ENCODE measurements around the gene EXOSC7.

DNA sequence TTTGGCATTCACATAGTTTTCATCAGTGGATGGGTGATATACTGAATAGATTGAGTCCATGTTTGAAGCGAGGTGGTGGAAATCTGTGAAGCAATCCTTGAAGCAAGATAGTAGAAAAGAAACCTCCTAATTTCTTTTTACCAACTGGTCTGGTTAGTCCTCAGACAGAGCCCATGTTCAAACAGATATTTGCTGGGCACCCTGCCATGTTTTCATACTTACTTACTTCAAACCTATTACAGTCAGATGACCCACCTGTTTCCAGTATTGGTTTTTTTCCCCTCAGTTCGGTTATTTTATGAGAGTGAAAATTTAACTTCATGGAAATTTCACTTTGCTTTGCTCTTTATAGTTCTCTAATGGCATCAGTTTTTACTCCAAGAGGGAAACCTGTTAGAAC is 23.7 kb downstream of the EXOSC7 start:
- TF ChIP-seq, protein P1, sequence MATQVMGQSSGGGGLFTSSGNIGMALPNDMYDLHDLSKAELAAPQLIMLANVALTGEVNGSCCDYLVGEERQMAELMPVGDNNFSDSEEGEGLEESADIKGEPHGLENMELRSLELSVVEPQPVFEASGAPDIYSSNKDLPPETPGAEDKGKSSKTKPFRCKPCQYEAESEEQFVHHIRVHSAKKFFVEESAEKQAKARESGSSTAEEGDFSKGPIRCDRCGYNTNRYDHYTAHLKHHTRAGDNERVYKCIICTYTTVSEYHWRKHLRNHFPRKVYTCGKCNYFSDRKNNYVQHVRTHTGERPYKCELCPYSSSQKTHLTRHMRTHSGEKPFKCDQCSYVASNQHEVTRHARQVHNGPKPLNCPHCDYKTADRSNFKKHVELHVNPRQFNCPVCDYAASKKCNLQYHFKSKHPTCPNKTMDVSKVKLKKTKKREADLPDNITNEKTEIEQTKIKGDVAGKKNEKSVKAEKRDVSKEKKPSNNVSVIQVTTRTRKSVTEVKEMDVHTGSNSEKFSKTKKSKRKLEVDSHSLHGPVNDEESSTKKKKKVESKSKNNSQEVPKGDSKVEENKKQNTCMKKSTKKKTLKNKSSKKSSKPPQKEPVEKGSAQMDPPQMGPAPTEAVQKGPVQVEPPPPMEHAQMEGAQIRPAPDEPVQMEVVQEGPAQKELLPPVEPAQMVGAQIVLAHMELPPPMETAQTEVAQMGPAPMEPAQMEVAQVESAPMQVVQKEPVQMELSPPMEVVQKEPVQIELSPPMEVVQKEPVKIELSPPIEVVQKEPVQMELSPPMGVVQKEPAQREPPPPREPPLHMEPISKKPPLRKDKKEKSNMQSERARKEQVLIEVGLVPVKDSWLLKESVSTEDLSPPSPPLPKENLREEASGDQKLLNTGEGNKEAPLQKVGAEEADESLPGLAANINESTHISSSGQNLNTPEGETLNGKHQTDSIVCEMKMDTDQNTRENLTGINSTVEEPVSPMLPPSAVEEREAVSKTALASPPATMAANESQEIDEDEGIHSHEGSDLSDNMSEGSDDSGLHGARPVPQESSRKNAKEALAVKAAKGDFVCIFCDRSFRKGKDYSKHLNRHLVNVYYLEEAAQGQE (IDR thresholded peaks at IDR 0.05; ENCODE audit: low read depth), result no peak
- no peak for TF ChIP-seq EP300 (IDR thresholded peaks at IDR 0.05; ENCODE audit: borderline replicate concordance)
- no peak for TF ChIP-seq CEBPB (IDR thresholded peaks at IDR 0.05)
- TF ChIP-seq NFIC (IDR thresholded peaks at IDR 0.05), result no peak
- no peak for TF ChIP-seq TCF12 (IDR thresholded peaks at IDR 0.05; ENCODE audit: low read depth)
- TF ChIP-seq RAD21 (IDR thresholded peaks at IDR 0.05; ENCODE audit: low read depth), result no peak
- TF ChIP-seq YY1 (IDR thresholded peaks at IDR 0.05; ENCODE audit: low read depth), result no peak
- TF ChIP-seq, protein P2, sequence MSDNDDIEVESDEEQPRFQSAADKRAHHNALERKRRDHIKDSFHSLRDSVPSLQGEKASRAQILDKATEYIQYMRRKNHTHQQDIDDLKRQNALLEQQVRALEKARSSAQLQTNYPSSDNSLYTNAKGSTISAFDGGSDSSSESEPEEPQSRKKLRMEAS (IDR thresholded peaks at IDR 0.05), result no peak
- TF ChIP-seq TEAD4 (IDR thresholded peaks at IDR 0.05), result no peak
- TF ChIP-seq TAF1 (IDR thresholded peaks at IDR 0.05; ENCODE audit: low read depth), result no peak
- no peak for TF ChIP-seq FOXM1 (IDR thresholded peaks at IDR 0.05; ENCODE audit: borderline replicate concordance, low read depth)
- TF ChIP-seq EGR1 (IDR thresholded peaks at IDR 0.05), result no peak
- no peak for TF ChIP-seq CREB1 (IDR thresholded peaks at IDR 0.05; ENCODE audit: low read depth)
